ENCODE measurements around the gene LGALS1. TPM values are rescaled to one million over a fixed set of nuclear protein-coding genes. Genes with fewer than 3 reads are reported as not detected.

LGALS1 gene
- total and polyA plus RNA-seq, 2 donors (not counting 1 experiment from before 2014, with no cell fraction given), result 106 to 207 TPM

DNA sequence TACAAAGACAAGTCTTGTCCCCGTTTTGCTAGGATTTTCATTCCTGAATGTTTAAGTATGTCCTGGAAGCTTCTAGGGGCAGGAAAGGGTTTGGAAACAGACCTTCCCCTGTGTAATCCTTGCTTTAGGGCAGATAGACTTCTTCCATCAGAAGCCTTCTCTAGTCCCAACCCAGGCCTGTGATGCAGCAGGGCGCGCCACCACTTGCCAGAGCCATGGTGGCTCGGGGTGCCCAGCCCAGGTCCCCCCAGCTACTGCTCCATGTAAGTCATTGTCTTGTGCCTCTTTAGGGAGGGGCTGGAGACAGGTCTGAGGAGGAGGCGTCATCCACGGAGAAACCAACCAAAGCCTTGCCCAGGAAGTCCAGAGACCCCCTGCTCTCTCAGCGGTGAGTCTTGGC is 15.0 kb downstream of the LGALS1 start:
- H3K27ac ChIP-seq (ENCODE audit: low read length in 2 of 2), result no peak overlapping the region
- H3K4me1 ChIP-seq (ENCODE audit: control insufficient read depth in 2 of 2, insufficient read depth in 2 of 2, low read length in 2 of 2), result peaks cover 9 to 21% of the 10 kb centered on the region in 2 donors
- no peak for DNase-seq
- no peaks in the 10 kb centered on the region for H3K9me3 ChIP-seq (ENCODE audit: control extremely low read depth in 1 of 3, control insufficient read depth in 2 of 3, insufficient read depth in 1 of 3, low read length in 2 of 3)
- H3K36me3 ChIP-seq (replicated peaks in 1 of 2; ENCODE audit: control extremely low read depth in 1 of 2, control insufficient read depth in 1 of 2, extremely low read depth in 1 of 2, insufficient read depth in 2 of 2, low read length in 1 of 2), result peaks cover 0 to 58% of the 10 kb centered on the region in 2 experiments
- no peaks in the 10 kb centered on the region for H4K20me1 ChIP-seq (ENCODE audit: control insufficient read depth, insufficient read depth, low read length, poor library complexity, severe bottlenecking)
- CTCF ChIA-PET, result interaction anchor here (0.8 kb wide), 1 partner anchor 47 kb away, joined by 3 read pairs; no protein-coding TSS in a partner anchor
- H3K27me3 ChIP-seq (replicated peaks in 1 of 4; ENCODE audit: control extremely low read depth in 1 of 4, control insufficient read depth in 3 of 4, insufficient read depth in 4 of 4, low read length in 3 of 4), result no peaks in the 10 kb centered on the region
- no peak overlapping the region for H2AFZ ChIP-seq (ENCODE audit: insufficient read depth, low read depth, low read length, poor library complexity, severe bottlenecking)
- POLR2A ChIA-PET, result no interaction called here
- TF ChIP-seq, protein P1, sequence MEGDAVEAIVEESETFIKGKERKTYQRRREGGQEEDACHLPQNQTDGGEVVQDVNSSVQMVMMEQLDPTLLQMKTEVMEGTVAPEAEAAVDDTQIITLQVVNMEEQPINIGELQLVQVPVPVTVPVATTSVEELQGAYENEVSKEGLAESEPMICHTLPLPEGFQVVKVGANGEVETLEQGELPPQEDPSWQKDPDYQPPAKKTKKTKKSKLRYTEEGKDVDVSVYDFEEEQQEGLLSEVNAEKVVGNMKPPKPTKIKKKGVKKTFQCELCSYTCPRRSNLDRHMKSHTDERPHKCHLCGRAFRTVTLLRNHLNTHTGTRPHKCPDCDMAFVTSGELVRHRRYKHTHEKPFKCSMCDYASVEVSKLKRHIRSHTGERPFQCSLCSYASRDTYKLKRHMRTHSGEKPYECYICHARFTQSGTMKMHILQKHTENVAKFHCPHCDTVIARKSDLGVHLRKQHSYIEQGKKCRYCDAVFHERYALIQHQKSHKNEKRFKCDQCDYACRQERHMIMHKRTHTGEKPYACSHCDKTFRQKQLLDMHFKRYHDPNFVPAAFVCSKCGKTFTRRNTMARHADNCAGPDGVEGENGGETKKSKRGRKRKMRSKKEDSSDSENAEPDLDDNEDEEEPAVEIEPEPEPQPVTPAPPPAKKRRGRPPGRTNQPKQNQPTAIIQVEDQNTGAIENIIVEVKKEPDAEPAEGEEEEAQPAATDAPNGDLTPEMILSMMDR (IDR thresholded peaks at IDR 0.05), result no peak
- no peak for TF ChIP-seq EZH2 (IDR thresholded peaks at IDR 0.05; ENCODE audit: borderline replicate concordance, insufficient read depth, low read depth, low read length, poor library complexity, severe bottlenecking)
- peaks cover 19% of the 10 kb centered on the region for H3K4me1 Mint-ChIP-seq
- no peak overlapping the region for H3K9ac ChIP-seq (ENCODE audit: low read length)
- H3K4me3 Mint-ChIP-seq, result no peak overlapping the region
- H3K4me3 ChIP-seq (ENCODE audit: control extremely low read depth in 1 of 5, extremely low read depth in 1 of 5, insufficient read depth in 1 of 5, low read depth in 2 of 5, low read length in 4 of 5), result no peak overlapping the region
- no peak overlapping the region for H3K4me2 ChIP-seq (replicated peaks; ENCODE audit: low read depth, low read length, poor library complexity, severe bottlenecking)
- intact Hi-C loops (cut with micrococcal nuclease), result no loop called here
- no peak overlapping the region for H3K27ac Mint-ChIP-seq
- H3K9me3 Mint-ChIP-seq (ENCODE audit: insufficient read depth), result no peaks in the 10 kb centered on the region
- H3K27me3 Mint-ChIP-seq, result no peaks in the 10 kb centered on the region
- peaks cover 15% of the 10 kb centered on the region for H3K79me2 ChIP-seq (ENCODE audit: control insufficient read depth, insufficient read depth, low read length)
- WGBS (ENCODE audit: insufficient coverage), result 100% methylated on average over 6 of the region's 7 CpGs
- ATAC-seq (ENCODE audit: low read depth), result no peak

DNA sequence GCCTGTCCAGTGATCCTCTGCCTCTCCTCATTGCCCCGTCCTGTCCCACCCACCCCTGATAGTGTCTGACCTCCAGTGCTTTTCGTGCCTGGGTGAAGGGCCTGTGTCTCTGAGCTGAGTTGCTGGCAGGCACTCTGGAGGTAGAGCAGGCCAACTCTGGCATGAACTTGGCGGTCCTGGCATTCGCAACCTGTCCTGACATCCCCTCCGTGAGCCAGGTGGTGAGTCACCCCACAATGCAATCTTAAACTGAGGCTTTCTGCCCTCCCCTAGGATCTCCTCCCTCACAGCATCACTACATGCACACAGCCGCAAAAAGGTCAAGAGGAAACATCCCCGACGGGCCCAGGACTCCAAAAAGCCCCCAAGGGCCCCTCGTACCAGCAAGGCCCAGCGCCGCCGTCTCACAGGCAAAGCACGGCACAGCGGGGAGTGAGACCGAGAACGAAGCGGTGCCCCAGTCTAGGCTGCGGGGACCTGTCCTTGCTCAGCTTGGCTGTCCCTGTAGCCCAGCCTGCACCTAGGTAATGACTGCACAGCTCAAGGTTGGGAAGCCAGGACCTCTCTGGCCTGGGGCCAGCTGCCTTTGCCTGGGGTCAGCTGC is 15.6 kb downstream of the LGALS1 start:
- Mint-ChIP-seq H3K9me3 (ENCODE audit: insufficient read depth) (no peaks in the 10 kb centered on the region), H3K27me3 (no peaks in the 10 kb centered on the region), H3K4me3 (no peak overlapping the region), H3K27ac (no peak overlapping the region), H3K4me1 (peaks cover 22% of the 10 kb centered on the region)
- Histone ChIP-seq H3K27me3 (replicated peaks in 1 of 4; ENCODE audit: control extremely low read depth in 1 of 4, control insufficient read depth in 3 of 4, insufficient read depth in 4 of 4, low read length in 3 of 4) (no peaks in the 10 kb centered on the region), H3K27ac (ENCODE audit: low read length in 2 of 2) (no peak overlapping the region), H2AFZ (ENCODE audit: insufficient read depth, low read depth, low read length, poor library complexity, severe bottlenecking) (no peak overlapping the region), H3K4me1 (ENCODE audit: control insufficient read depth in 2 of 2, insufficient read depth in 2 of 2, low read length in 2 of 2) (peaks cover 5 to 20% of the 10 kb centered on the region in 2 donors), H3K9me3 (ENCODE audit: control extremely low read depth in 1 of 3, control insufficient read depth in 2 of 3, insufficient read depth in 1 of 3, low read length in 2 of 3) (no peaks in the 10 kb centered on the region), H3K4me3 (ENCODE audit: control extremely low read depth in 1 of 5, extremely low read depth in 1 of 5, insufficient read depth in 1 of 5, low read depth in 2 of 5, low read length in 4 of 5) (no peak overlapping the region), H3K9ac (ENCODE audit: low read length) (no peak overlapping the region), H3K36me3 (replicated peaks in 1 of 2; ENCODE audit: control extremely low read depth in 1 of 2, control insufficient read depth in 1 of 2, extremely low read depth in 1 of 2, insufficient read depth in 2 of 2, low read length in 1 of 2) (peaks cover 0 to 58% of the 10 kb centered on the region in 2 experiments), H3K4me2 (replicated peaks; ENCODE audit: low read depth, low read length, poor library complexity, severe bottlenecking) (no peak overlapping the region), H4K20me1 (ENCODE audit: control insufficient read depth, insufficient read depth, low read length, poor library complexity, severe bottlenecking) (no peaks in the 10 kb centered on the region), H3K79me2 (ENCODE audit: control insufficient read depth, insufficient read depth, low read length) (peaks cover 15% of the 10 kb centered on the region)
- no peak for TF ChIP-seq EZH2 (IDR thresholded peaks at IDR 0.05; ENCODE audit: borderline replicate concordance, insufficient read depth, low read depth, low read length, poor library complexity, severe bottlenecking)
- TF ChIP-seq, protein P1 (IDR thresholded peaks at IDR 0.05), result no peak
- CTCF ChIA-PET, result no interaction called here
- WGBS (ENCODE audit: insufficient coverage), result over 99% methylated on average over 17 of the region's 18 CpGs
- ATAC-seq (ENCODE audit: low read depth) (no peak), DNase-seq (no peak)
- POLR2A ChIA-PET, result no interaction called here
- intact Hi-C loops (cut with micrococcal nuclease), result no loop called here

All from B cell (primary cell).